GDM1 (cell line): ENCODE results near the gene SND1.

ENCODE experiments used
- DNase-seq: peaks from one replicate; lab custom pipeline; 2025; lab: John Stamatoyannopoulos, UW

The SND1 gene

GRCh38 chr7:127934711-127935110, 282.7 kb downstream of the SND1 start:
- DNase-seq: no peak

DNA sequence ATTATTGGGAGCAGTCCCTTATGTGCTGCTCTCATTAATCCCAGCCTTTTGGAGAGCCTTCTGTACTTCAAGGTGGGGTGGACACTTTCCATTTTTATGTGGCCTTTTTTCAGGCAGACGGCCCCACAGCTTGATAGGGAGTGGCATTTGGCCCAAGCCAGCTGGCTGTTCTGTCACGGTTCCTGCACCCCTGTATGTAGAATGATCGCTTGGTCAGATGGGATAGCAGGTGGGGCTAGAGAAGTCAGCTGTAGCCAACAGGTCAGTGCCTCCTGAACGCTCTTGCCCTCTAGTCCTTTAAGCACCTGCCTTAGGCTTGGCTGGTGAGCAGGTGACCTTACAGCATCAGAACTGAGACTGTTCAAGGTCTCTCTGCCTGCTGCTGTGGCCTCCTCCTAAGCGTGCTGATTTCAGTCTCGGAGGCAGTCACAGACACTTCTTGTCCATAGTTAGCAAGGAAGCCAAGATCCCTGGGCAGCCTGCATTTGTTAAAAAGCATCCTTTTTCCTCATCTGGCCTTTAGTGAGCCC, 283.9 kb downstream of the SND1 start:
- DNase-seq: no peak

- no peak for DNase-seq
These were observed 285.2 kb downstream of the SND1 start for GRCh38 chr7:127937066-127937680.

GRCh38 chr7:127938588-127938987, 286.6 kb downstream of the SND1 start:
- no peak for DNase-seq

DNA sequence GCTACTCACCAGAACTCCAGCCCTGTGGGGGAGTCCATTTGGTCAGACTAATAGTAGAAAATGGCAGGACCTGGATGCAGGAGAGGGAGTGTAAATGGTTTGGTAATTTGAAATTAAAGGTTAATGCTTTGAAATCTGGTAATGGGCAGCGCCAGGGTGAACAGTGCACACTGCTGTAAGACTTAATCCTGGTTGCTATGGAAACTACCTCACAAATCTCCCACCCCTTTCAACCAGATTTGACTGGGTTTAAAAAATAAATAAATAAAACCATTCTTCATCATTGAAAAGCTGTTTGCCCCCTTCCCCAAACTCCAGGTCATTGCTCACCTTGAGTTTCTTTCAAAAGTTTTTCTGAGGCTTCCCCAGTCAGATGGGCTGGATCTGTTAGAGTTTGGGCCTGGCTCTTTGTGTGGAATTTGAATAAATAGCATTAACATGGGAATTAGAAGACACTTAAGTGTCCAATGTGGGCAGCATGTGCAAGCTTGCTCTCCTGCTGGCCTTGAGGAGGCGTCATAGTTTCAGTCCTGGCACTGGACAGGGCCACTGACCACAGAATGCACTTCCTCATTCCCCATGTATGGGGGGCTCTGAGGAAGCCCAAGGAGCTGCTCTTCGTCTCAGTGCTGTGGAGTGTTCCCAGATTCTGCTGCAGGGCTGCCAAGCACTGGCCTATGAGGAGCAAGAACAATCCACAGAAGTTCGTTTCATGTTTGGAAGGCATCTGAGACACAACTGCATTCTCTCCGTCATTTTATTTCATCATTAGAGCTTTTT, 288.6 kb downstream of the SND1 start:
- DNase-seq: no peak

DNA sequence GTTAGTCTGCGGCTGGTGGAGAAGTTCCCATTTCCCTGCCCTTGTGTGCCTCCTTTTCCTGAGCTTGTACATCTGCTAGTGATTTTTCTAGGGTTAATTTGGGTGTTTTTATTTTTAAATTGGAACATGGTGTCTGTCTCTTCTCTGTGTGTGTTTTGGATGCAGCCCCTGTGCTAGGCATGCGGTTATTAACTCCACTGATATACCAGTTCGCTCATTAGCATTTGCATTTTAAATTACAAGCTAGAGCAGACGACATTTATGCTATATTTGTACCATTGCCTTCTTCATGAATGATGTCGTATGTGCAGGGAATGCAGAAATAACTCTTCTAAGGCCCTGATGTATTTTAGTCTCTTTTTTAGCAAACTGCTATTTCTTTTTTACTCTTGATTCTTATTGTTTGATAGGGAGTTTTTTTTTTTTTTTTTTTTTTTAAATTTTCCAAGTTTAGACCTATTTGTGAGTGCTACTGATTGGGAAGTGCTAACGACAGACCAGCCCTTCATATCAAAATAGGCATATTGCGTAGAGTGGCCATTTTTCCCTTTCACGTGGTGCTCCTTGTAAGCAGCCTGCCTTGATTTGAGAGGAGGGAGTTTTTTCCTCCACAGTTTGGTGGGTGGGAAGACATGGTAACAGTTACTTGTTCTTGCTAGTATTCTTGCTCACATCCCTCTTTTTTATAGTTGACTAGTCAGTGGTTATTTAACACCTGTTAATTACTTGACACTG, 289.6 kb downstream of the SND1 start:
- no peak for DNase-seq

DNA sequence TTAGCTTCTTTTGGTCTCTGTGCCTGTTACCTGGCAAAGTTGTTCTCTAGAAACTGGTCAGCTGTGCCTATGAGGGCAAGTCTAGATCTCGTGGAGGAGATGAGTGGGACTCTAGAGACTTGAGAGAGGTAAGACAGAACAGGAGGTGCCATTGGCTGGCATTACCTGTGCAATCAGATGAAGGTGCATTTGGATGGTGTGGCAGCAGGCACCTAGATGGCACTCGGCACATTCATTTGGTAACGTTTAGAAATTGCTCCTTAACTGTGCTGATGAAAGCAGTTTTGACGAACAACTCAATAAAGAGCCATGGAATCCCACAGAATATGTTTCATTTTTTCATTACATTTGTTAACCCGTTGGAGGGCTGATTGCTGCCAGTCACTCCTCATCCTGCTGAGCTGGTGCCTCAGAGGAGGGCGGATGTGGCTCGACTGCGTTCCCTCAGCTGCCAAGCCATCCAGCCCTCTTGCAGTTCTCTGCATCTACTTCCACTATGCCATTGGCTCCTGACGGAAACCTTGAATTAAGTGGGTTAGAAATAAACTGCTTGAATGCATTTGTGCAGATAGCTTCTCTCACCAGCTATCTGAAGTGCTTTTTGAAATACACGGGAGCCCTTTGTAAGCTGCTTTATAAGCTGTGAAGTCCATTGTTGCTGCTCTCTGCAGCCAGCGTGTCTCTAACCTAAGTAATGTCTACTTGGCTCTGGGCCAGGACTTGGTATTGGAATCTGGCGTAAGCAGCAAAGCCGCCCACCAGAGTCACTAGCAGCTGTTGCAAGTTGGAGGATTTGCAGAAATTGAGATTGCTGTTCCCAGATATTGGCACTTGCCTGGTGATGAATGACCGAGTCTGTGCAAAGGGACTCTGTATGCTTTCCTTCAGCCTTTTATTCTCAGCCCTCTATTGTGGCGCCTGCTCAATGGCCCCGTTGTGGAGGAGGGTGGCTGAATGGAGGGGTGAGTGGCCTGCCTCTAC, 291.8 kb downstream of the SND1 start:
- DNase-seq: no peak

- no peak for DNase-seq
These were observed 294.1 kb downstream of the SND1 start for GRCh38 chr7:127946111-127946510.

- DNase-seq: no peak
These were observed 294.9 kb downstream of the SND1 start for GRCh38 chr7:127946847-127947246.

GRCh38 chr7:127948312-127948711, 296.3 kb downstream of the SND1 start:
- no peak for DNase-seq

GRCh38 chr7:127948930-127949329, 296.9 kb downstream of the SND1 start:
- no peak for DNase-seq

DNA sequence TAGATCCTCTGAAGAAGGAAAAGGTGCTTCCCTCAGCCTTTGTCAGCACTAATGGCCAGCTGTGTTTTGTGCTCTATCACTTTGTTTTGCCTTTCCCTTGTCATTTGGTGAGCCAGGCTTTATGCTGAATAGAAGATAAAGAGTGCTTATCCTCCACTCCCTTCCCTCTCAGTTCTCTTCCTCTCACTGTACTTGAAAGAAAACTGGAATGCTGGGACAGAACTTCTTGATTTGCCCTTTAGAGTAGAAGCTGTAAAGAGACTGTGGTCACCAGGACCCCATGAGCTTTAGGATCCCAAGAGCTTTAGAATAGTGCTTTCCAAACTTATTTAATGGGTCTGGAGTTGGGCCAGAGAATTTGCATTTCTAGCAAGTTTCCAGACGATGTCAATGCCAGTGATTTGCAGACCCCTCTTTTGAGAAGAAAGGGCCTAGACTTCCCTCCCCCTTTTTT, 297.8 kb downstream of the SND1 start:
- DNase-seq: no peak

DNA sequence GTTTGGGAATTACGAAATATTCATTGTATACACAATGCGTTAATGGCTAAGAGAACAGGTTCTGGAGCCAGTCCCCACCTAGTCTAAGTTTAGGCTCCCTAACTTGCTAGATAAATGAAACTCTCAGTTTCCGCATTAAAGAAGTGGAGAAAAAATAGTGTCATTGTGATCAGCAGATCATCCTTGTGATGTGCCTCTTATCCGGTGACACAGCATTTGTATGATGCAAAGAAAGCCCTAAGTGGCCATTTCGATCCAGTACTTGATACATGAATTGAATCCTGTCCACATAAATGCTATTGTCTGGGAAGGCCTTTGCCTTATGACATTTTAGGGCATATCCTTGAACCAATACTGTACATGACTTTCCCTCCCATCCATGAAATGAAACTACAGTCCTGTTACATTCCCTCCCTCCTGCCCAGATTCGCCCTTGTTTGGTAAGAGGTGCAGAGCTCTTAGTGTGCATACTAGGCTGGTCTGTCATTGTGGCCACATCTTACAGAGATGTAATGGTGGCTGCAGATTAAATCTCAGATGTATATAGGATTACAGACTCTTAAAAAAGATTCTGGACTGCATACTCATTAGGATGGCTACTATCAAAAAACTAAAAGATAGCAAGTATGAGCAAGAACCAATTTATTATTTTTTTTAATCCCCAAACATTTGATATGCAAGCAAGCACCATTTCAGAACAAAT, 298.4 kb downstream of the SND1 start:
- DNase-seq: no peak

- DNase-seq: no peak
These were observed 301.7 kb downstream of the SND1 start for GRCh38 chr7:127953423-127954356.

GRCh38 chr7:127954357-127954748, 302.4 kb downstream of the SND1 start:
- DNase-seq: no peak

- DNase-seq: no peak
These were observed 303.1 kb downstream of the SND1 start for GRCh38 chr7:127955051-127955531.

GRCh38 chr7:127957886-127958285, 305.9 kb downstream of the SND1 start:
- no peak for DNase-seq

DNA sequence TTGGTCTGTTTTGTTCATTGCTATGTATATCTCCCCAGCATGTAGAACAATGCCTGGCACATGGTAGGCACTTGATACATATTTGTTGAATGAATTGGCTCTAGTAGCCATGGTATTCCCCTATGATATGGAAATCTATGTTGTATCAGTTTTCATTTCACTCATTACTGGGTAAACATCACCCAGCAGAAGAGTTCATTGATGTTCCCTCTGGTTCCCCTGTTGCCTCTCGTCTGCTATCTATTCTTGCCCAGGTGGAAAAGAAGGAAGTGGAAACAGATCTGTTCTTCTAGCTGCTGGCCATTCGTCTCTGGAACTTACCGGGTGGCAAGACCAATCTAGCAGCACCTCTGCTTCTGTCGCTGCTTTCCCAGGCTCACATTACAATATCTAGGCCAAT, 307.8 kb downstream of the SND1 start:
- no peak for DNase-seq

- no peak for DNase-seq
These were observed 309.9 kb downstream of the SND1 start for GRCh38 chr7:127961786-127962453.
